Esophagus muscularis mucosa (tissue), 4 donors: ENCODE measurements around the gene RBM41. TPM values are rescaled to one million over a fixed set of nuclear protein-coding genes. Genes with fewer than 3 reads are reported as not detected.

Experiments
- DNase-seq: peaks from one replicate; pipeline ENCODE4 v3.0.0-alpha.2; 2017; ENCODE audit errors: extremely low spot score
- H3K27ac ChIP-seq, 4 donors: fragments of 200-600 bp; sonication (generic); replicated peaks in 1 of 4; 1 replicate in 3 of 4; 2 replicates in 1 of 4; pipeline ENCODE4 v1.5.1; 2016 to 2019; ENCODE audit warnings: mild to moderate bottlenecking in 1 of 4
- H3K27me3 ChIP-seq, 4 donors: fragments of 200-600 bp; sonication (generic); one replicate each; pipeline versions ENCODE4 v1.5.1 to v1.6.0; 2016 to 2019
- H3K36me3 ChIP-seq, 4 donors: fragments of 200-600 bp; sonication (generic); one replicate each; pipeline ENCODE4 v1.5.1; 2016 to 2019
- H3K4me1 ChIP-seq, 4 donors: fragments of 200-600 bp; sonication (generic); one replicate each; pipeline ENCODE4 v1.5.1; 2016 to 2019
- H3K4me3 ChIP-seq, 4 donors: fragments of 200-600 bp; sonication (generic); 1 replicate in 2 of 4; 2 replicates in 2 of 4; pipeline ENCODE4 v1.5.1; 2016 to 2019; ENCODE audit warnings: mild to moderate bottlenecking in 4 of 4, moderate library complexity in 1 of 4
- H3K9me3 ChIP-seq, 4 donors: fragments of 200-600 bp; sonication (generic); 1 replicate in 3 of 4; 2 replicates in 1 of 4; pipeline ENCODE4 v1.5.1; 2016 to 2019
- EP300 ChIP-seq: sonication (generic); formaldehyde crosslinking; IDR thresholded peaks from one replicate; pipeline ENCODE4 v1.6.1; 2017; ENCODE audit warnings: antibody characterized with exemption
- POLR2A ChIP-seq: fragments of 450-650 bp; IDR thresholded peaks from one replicate; pipeline ENCODE4 v1.6.1; 2017; ENCODE audit warnings: antibody characterized with exemption, moderate library complexity, mild to moderate bottlenecking, low read depth
- POLR2AphosphoS5 ChIP-seq, 2 donors: sonication (generic); formaldehyde crosslinking; IDR thresholded peaks; one replicate each; pipeline ENCODE4 v1.6.1; 2017; ENCODE audit warnings: antibody characterized with exemption in 2 of 2
- WGBS: methylation state at CpG from one replicate; pipeline ENCODE4 v1.1.5; 2018; 5-methylcytosine and 5-hydroxymethylcytosine counted together
- intact Hi-C: fragments of 100-400 bp; cut with DNase I; formaldehyde crosslinking; loops from one replicate; pipeline ENCODE4 v1.15.1; 2023
- total RNA-seq, 4 donors: library from RNA; depleted of rRNA; stranded (reverse); fragments of >200 nt; gene quantifications; one replicate each; pipeline versions ENCODE4 v1.1.0 to v1.2.1, GENCODE V29; 2016
- TF ChIP-seq, protein P1 (sequence below), 3 experiments: fragments of 200-600 bp in 2 of 3; fragments of 450-650 bp in 1 of 3; sonication (generic) in 2 of 3; IDR thresholded peaks; one replicate each; pipeline ENCODE4 v1.5.1; 2017 to 2019; ENCODE audit warnings: antibody characterized with exemption in 3 of 3, mild to moderate bottlenecking in 2 of 3, moderate library complexity in 1 of 3

Gene RBM41
- total RNA-seq, 4 donors from 2014 or later: 14.1 to 18.7 (median 15.3) TPM

DNA sequence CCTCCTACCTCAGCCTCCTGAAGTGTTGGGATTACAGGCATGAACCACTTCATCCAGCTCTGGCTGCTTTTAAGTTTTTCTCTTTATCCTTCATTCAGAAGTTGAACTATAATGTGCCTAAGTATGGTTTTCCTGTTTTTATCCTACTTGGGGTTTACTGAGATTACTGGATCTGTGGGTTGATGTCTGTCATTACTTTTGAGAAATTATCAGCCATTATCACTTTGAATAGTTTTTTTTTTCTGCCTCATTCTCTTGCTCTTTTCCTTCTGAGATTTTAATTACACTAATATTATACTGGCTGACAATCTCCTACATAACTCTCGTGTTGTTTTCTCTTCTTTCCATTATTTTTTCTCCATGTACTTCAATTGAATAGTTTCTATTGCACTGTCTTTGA is 71.0 kb downstream of the RBM41 start:
- Histone ChIP-seq H3K27ac (no peak overlapping the region), H3K4me3 (no peak overlapping the region), H3K4me1 (no peaks in the 10 kb centered on the region), H3K27me3 (peaks cover 0 to 3% (median 0%) of the 10 kb centered on the region in 4 donors), H3K36me3 (no peaks in the 10 kb centered on the region), H3K9me3 (peaks cover 0 to 7% (median 0%) of the 10 kb centered on the region in 4 donors)
- 40% methylated on average over 1 of the region's 1 CpG for WGBS
- DNase-seq: no peak
- TF ChIP-seq POLR2AphosphoS5 (IDR thresholded peaks at IDR 0.05): no peak
- TF ChIP-seq, protein P1, sequence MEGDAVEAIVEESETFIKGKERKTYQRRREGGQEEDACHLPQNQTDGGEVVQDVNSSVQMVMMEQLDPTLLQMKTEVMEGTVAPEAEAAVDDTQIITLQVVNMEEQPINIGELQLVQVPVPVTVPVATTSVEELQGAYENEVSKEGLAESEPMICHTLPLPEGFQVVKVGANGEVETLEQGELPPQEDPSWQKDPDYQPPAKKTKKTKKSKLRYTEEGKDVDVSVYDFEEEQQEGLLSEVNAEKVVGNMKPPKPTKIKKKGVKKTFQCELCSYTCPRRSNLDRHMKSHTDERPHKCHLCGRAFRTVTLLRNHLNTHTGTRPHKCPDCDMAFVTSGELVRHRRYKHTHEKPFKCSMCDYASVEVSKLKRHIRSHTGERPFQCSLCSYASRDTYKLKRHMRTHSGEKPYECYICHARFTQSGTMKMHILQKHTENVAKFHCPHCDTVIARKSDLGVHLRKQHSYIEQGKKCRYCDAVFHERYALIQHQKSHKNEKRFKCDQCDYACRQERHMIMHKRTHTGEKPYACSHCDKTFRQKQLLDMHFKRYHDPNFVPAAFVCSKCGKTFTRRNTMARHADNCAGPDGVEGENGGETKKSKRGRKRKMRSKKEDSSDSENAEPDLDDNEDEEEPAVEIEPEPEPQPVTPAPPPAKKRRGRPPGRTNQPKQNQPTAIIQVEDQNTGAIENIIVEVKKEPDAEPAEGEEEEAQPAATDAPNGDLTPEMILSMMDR (IDR thresholded peaks at IDR 0.05): no peak
- no peak for TF ChIP-seq EP300
- no peak for TF ChIP-seq POLR2A
- intact Hi-C loops: no loop called here

DNA sequence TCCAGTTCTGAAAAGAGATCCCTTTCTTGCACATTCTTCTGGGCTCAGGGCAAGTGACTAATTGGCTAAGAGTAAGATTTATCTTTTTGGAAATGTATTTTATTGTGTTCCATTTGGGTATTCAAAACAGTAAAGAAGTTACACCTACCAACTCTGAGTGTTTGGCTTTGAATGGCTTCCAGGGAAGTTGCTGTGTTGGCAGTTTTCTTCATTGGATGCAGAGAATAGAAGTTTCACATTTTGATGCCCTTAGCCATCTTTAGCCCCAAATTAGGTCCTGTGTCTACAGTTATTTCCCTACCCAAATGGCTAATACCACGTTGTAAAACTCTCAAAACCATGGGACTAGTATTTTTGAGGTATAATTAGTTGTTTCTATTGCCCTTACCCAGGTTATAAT is 88.9 kb downstream of the RBM41 start:
- H3K36me3 ChIP-seq: no peaks in the 10 kb centered on the region
- no peaks in the 10 kb centered on the region for H3K27me3 ChIP-seq
- 48% methylated on average over 1 of the region's 1 CpG for WGBS
- no peaks in the 10 kb centered on the region for H3K9me3 ChIP-seq
- intact Hi-C loops: no loop called here
- DNase-seq: no peak
- no peak overlapping the region for H3K4me3 ChIP-seq
- no peak for TF ChIP-seq POLR2A
- no peak for TF ChIP-seq EP300
- TF ChIP-seq, protein P1 (IDR thresholded peaks at IDR 0.05): no peak
- TF ChIP-seq POLR2AphosphoS5 (IDR thresholded peaks at IDR 0.05): no peak
- H3K27ac ChIP-seq: no peak overlapping the region
- H3K4me1 ChIP-seq: no peaks in the 10 kb centered on the region

DNA sequence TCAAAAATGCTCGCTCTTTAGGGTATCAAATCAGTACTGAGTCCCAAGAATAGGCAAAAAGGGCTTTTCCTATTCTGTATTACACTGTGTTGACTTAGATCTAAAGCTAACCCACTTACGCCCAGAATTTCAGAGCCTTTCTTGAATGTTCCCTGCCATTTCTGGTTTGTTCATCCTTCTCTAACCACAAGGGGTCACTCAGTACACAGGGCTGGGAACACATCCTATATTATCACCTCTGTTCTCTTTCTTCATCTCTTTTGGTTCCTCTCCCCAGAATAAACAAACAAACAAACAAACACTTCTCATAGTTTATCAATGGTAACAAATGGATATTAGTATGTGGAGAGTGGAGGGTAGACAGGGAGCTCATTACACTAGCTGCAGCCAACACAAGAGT is 93.1 kb downstream of the RBM41 start:
- no peaks in the 10 kb centered on the region for H3K9me3 ChIP-seq
- H3K4me1 ChIP-seq: no peaks in the 10 kb centered on the region
- H3K4me3 ChIP-seq: no peak overlapping the region
- no peak for TF ChIP-seq POLR2A
- TF ChIP-seq, protein P1 (IDR thresholded peaks at IDR 0.05): peak; percentile 33
- no peaks in the 10 kb centered on the region for H3K36me3 ChIP-seq
- intact Hi-C loops: no loop called here
- WGBS: 31% methylated on average over 2 of the region's 2 CpGs
- no peak for DNase-seq
- H3K27ac ChIP-seq: no peak overlapping the region
- no peaks in the 10 kb centered on the region for H3K27me3 ChIP-seq

DNA sequence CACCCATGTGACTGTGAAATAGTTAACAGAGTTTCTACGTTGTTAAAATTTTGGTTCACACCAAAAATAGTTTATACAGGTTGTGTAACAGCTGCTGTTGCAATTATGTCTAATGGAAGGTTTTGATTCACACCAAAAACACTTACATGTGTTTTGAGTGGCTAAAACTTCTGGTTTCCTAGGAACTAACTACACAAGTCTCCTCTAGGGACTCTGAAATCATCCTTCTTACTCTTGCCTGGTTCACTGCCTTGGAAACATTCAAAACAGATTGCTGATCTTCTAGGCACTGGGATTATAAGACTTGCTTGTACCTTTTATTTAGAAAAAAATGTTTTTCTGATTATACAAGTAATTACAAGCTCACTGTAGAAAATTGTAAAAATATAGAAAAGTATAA is 103.7 kb downstream of the RBM41 start:
- no peak for DNase-seq
- no peak overlapping the region for H3K4me3 ChIP-seq
- no peaks in the 10 kb centered on the region for H3K9me3 ChIP-seq
- TF ChIP-seq EP300: no peak
- TF ChIP-seq POLR2A: no peak
- TF ChIP-seq, protein P1 (IDR thresholded peaks at IDR 0.05): no peak
- TF ChIP-seq POLR2AphosphoS5 (IDR thresholded peaks at IDR 0.05): no peak
- no peak overlapping the region for H3K27ac ChIP-seq
- no peaks in the 10 kb centered on the region for H3K36me3 ChIP-seq
- WGBS: 20% methylated on average over 1 of the region's 1 CpG
- no peaks in the 10 kb centered on the region for H3K27me3 ChIP-seq
- intact Hi-C loops: no loop called here
- no peaks in the 10 kb centered on the region for H3K4me1 ChIP-seq

Other genes with a start within 250 kb of the RBM41 start
- gene RIPPLY1, start 215.5 kb downstream of the RBM41 start, total RNA-seq: not detected
- gene CLDN2, start 198.4 kb downstream of the RBM41 start, total RNA-seq: under 1 TPM in 2 of 4 donors, not detected in 2; 0.11 to 0.17 TPM
- 10 to 100 TPM in 2 of 4 donors, 1 to 10 TPM in 2; 9.8 to 11.1 (median 10.2) TPM for gene MORC4, start 118.6 kb downstream of the RBM41 start, total RNA-seq
- 1 to 10 TPM in 1 of 4 donors, not detected in 3; 1.2 TPM for gene NUP62CL, start 87.6 kb upstream of the RBM41 start, total RNA-seq
- not detected for gene DNAAF6, start 87.8 kb upstream of the RBM41 start, total RNA-seq